ENCODE data around the gene CNTN2.

CNTN2 gene

DNA sequence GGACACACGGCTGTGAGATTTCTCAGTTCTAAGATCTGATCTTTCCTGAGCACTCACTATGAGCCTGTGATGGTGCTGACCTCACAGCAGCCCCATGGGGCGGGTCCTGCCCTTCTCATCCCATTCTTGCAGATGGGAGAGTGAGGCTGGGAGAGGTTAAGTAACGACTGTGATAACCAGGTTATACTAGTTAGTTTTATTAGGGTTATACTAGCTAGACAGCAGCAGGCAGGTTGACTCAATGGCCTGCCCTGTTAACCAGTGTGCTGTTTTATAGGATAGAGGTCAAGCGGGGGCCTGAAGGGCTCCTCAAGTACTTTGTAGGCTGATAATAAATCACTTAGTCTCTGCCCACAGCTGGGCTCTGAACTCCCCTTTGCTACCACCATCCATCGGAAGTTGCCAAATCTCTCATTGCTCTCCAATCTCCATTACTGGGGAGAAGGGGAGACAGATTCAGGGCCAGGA lies 4.8 kb downstream of the CNTN2 start:
- no peak for DNase-seq
- TF ChIP-seq CTCF (IDR thresholded peaks at IDR 0.05; ENCODE audit: low read depth, low read length), result no peak

GRCh38 chr1:205048382-205048781 lies 5.4 kb downstream of the CNTN2 start:
- no peaks in the 10 kb centered on the region for H3K9me3 ChIP-seq (ENCODE audit: severe bottlenecking)
- no peaks in the 10 kb centered on the region for H3K36me3 ChIP-seq
- no peak overlapping the region for H3K27ac ChIP-seq
- TF ChIP-seq CTCF (IDR thresholded peaks at IDR 0.05; ENCODE audit: low read depth, low read length), result no peak
- DNase-seq, result no peak
- no peaks in the 10 kb centered on the region for H3K27me3 ChIP-seq (ENCODE audit: insufficient read depth, low read depth, severe bottlenecking)
- H3K4me3 ChIP-seq (ENCODE audit: low read depth, low read length), result no peak overlapping the region

More for the DNA sequence above, 4.8 kb downstream of the CNTN2 start:
- Histone ChIP-seq H3K27me3 (ENCODE audit: insufficient read depth, low read depth, severe bottlenecking) (no peaks in the 10 kb centered on the region), H3K9me3 (ENCODE audit: severe bottlenecking) (no peaks in the 10 kb centered on the region), H3K27ac (no peak overlapping the region), H3K4me3 (ENCODE audit: low read depth, low read length) (no peak overlapping the region), H3K36me3 (no peaks in the 10 kb centered on the region)

- Histone ChIP-seq H3K27me3 (ENCODE audit: insufficient read depth, low read depth, severe bottlenecking) (no peaks in the 10 kb centered on the region), H3K9me3 (ENCODE audit: severe bottlenecking) (no peaks in the 10 kb centered on the region), H3K4me3 (ENCODE audit: low read depth, low read length) (no peak overlapping the region), H3K27ac (no peak overlapping the region), H3K36me3 (no peaks in the 10 kb centered on the region)
- TF ChIP-seq CTCF (IDR thresholded peaks at IDR 0.05; ENCODE audit: low read depth, low read length), result no peak
- DNase-seq, result no peak
Measured at GRCh38 chr1:205049479-205049878, 6.5 kb downstream of the CNTN2 start.

DNA sequence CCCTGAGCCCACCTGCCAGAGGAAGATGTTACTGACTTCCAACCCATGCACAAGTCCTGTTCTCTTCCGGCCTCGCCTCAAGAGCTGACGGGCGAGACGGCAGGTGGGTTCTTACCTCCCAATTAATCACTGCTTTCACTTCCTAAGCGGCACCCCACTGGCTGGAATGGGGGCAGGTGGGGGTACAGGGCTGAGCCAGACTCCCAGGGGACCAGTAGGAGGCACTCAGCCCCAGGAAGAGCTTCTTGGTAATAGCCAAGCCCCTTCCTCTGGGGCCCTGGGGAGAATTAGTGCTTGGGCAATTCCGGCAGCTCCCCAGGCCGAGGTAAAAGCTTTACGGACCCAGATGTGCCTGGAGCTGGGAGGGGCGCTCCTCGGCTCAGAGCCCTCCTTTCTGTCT lies 9.7 kb downstream of the CNTN2 start:
- H3K36me3 ChIP-seq, result no peaks in the 10 kb centered on the region
- peak; percentile 64 for DNase-seq
- H3K27ac ChIP-seq, result no peak overlapping the region
- H3K9me3 ChIP-seq (ENCODE audit: severe bottlenecking), result no peaks in the 10 kb centered on the region
- TF ChIP-seq CTCF (IDR thresholded peaks at IDR 0.05; ENCODE audit: low read depth, low read length), result peak; percentile 17; the same call in 1 of the 2 replicates
- no peak overlapping the region for H3K4me3 ChIP-seq (ENCODE audit: low read depth, low read length)
- no peaks in the 10 kb centered on the region for H3K27me3 ChIP-seq (ENCODE audit: insufficient read depth, low read depth, severe bottlenecking)

DNA sequence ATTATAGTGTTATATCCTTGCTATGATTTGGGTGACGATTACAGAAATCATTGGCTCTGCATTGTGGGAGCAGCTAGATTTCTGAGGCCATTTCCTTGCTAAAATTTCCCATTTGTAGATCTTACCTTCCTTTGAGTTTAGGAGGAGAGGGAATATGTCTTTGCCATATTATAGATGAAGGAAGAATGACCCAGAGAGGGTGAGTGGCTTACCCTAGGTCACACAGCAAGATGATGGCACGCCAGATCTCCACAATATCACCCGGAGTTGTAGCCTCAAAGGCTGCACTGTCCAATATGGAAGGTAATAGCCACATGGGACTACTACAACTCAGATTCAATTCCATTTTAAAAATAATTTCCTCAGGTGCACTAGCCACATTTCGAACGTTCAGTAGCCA lies 10.3 kb downstream of the CNTN2 start:
- Histone ChIP-seq H3K27ac (no peak overlapping the region), H3K4me3 (ENCODE audit: low read depth, low read length) (no peak overlapping the region), H3K36me3 (no peaks in the 10 kb centered on the region), H3K27me3 (ENCODE audit: insufficient read depth, low read depth, severe bottlenecking) (no peaks in the 10 kb centered on the region), H3K9me3 (ENCODE audit: severe bottlenecking) (no peaks in the 10 kb centered on the region)
- TF ChIP-seq CTCF (IDR thresholded peaks at IDR 0.05; ENCODE audit: low read depth, low read length), result no peak
- DNase-seq, result no peak

GRCh38 chr1:205054013-205054412 lies 11.0 kb downstream of the CNTN2 start:
- no peak for TF ChIP-seq CTCF (IDR thresholded peaks at IDR 0.05; ENCODE audit: low read depth, low read length)
- H3K27ac ChIP-seq, result no peak overlapping the region
- no peak overlapping the region for H3K4me3 ChIP-seq (ENCODE audit: low read depth, low read length)
- no peaks in the 10 kb centered on the region for H3K36me3 ChIP-seq
- H3K9me3 ChIP-seq (ENCODE audit: severe bottlenecking), result no peaks in the 10 kb centered on the region
- H3K27me3 ChIP-seq (ENCODE audit: insufficient read depth, low read depth, severe bottlenecking), result no peaks in the 10 kb centered on the region
- DNase-seq, result no peak

Data from WERI-Rb-1 (cell line).